PC-9 (cell line): ENCODE measurements around the gene CXCL12. TPM values are rescaled to one million over a fixed set of nuclear protein-coding genes. Genes with fewer than 3 reads are reported as not detected.

Experiments
- BruUV-seq: library from RNA; stranded (reverse); fragments of 400-500 nt; replicated peaks from 2 replicates; lab custom pipeline; 2021; lab: Mats Ljungman, UMichigan
- CTCF ChIA-PET: fragments of 300-600 bp; sonication (Branson Sonifier 250); formaldehyde crosslinking; loops from one replicate; lab custom pipeline; 2022; ENCODE audit warnings: antibody characterized with exemption; lab: Charles Lee
- POLR2A ChIA-PET: fragments of 300-600 bp; sonication (Branson Sonifier 250); formaldehyde crosslinking; loops from one replicate; lab custom pipeline; 2022; ENCODE audit warnings: antibody characterized with exemption; ENCODE audit not compliant: unreplicated experiment; lab: Charles Lee
- DNase-seq, 2 experiments: peaks; one replicate each; pipeline versions ENCODE4 v3.0.0 to v3.0.0-alpha.2; 2015 to 2022; ENCODE audit warnings: mixed read lengths in 1 of 2
- H2AFZ ChIP-seq: fragments of 200-600 bp; sonication (generic); 2 replicates; pipeline ENCODE4 v1.8.1; 2017; ENCODE audit warnings: antibody characterized with exemption
- H3F3A ChIP-seq: fragments of 200-600 bp; sonication (generic); 2 replicates; pipeline ENCODE4 v1.8.1; 2017; ENCODE audit warnings: antibody characterized with exemption, mild to moderate bottlenecking, low read depth; ENCODE audit not compliant: insufficient read depth
- H3K27ac ChIP-seq: fragments of 200-600 bp; sonication (generic); 2 replicates; pipeline ENCODE4 v1.6.1; 2016; ENCODE audit warnings: mixed run types
- H3K27me3 ChIP-seq: fragments of 200-600 bp; sonication (generic); 2 replicates; pipeline ENCODE4 v1.6.1; 2016; ENCODE audit warnings: low read depth, mixed run types; ENCODE audit not compliant: insufficient read depth
- H3K36me3 ChIP-seq: fragments of 200-600 bp; sonication (generic); 2 replicates; pipeline ENCODE4 v1.6.1; 2016; ENCODE audit warnings: low read depth, mixed run types
- H3K4me1 ChIP-seq: fragments of 200-600 bp; sonication (generic); replicated peaks from 2 replicates; pipeline ENCODE4 v1.6.1; 2016; ENCODE audit warnings: mixed run types; ENCODE audit not compliant: insufficient read depth
- H3K4me2 ChIP-seq: fragments of 200-600 bp; sonication (generic); 2 replicates; pipeline ENCODE4 v1.6.1; 2017; ENCODE audit warnings: mixed run types
- H3K4me3 ChIP-seq: fragments of 200-600 bp; sonication (generic); 2 replicates; pipeline ENCODE4 v1.6.1; 2016; ENCODE audit warnings: mixed run types
- H3K79me2 ChIP-seq: fragments of 200-600 bp; sonication (generic); 2 replicates; pipeline ENCODE4 v1.6.1; 2017; ENCODE audit warnings: low read depth, mixed run types
- H3K9me2 ChIP-seq: fragments of 200-600 bp; sonication (generic); 2 replicates; pipeline ENCODE4 v1.8.1; 2017; ENCODE audit warnings: mild to moderate bottlenecking; ENCODE audit not compliant: insufficient read depth
- H3K9me3 ChIP-seq: fragments of 200-600 bp; sonication (generic); 2 replicates; pipeline ENCODE4 v1.8.1; 2016; ENCODE audit warnings: low read depth; ENCODE audit not compliant: insufficient read depth
- H4K20me1 ChIP-seq: fragments of 200-600 bp; sonication (generic); 2 replicates; pipeline ENCODE4 v1.8.1; 2017; ENCODE audit not compliant: insufficient read depth
- CTCF ChIP-seq: fragments of 200-600 bp; sonication (generic); conservative IDR thresholded peaks from 2 replicates; pipeline ENCODE4 v1.6.1; 2017; ENCODE audit warnings: mixed run types, antibody characterized with exemption, mild to moderate bottlenecking, moderate library complexity
- EZH2 ChIP-seq: fragments of 200-600 bp; sonication (generic); IDR thresholded peaks from 2 replicates; pipeline ENCODE4 v1.8.0; 2017; ENCODE audit warnings: antibody characterized with exemption, low read depth
- intact Hi-C: fragments of 100-400 bp; cut with micrococcal nuclease; formaldehyde crosslinking; loops from one replicate; pipeline ENCODE4 v1.10.0; 2022; ENCODE audit not compliant: unreplicated experiment
- total RNA-seq: library from RNA; stranded (reverse); gene quantifications from 2 replicates; pipeline ENCODE4 v1.2.3, GENCODE V29; 2021

CXCL12 gene
- total RNA-seq, 1 experiment from 2014 or later, result not detected

DNA sequence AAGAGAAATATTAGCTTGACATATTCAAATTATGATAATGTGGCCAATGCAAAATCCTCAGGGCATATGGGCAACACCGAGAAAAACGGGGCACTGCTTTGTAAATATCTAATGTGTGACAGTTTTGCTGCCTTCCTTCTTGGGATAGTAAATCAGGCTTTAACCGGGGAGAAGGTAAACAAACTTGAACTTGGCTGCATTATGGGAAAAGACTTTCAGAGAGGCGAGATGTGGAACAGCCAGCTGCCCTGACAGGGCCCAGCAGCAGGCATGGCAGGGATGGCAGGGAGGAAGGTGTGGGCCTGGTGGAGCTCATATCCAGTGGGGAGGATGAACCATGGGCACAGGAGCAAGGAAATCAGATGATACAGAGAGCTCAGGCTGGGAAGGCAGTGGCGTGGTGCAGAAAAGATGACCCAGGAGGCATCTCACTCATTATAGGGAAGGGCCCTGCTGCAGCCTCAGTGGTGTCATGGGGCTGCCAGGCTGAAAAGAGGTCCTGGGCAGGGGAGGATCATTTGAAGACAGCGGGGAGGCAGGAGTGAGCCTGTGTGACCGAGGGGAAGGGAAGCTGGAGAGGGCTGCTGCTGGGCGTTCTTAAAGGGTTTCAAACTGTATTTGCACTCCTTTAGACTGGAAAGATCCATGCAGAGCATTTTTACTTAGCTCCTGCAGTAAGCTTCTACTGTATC lies 26.7 kb downstream of the CXCL12 start:
- Histone ChIP-seq H3K27ac (no peak overlapping the region), H3K9me3 (no peaks in the 10 kb centered on the region), H3K4me2 (no peak overlapping the region), H3K36me3 (no peaks in the 10 kb centered on the region), H2AFZ (no peak overlapping the region), H4K20me1 (no peaks in the 10 kb centered on the region; the same call in 1 of the 2 replicates), H3F3A (no peaks in the 10 kb centered on the region), H3K9me2 (no peaks in the 10 kb centered on the region), H3K27me3 (peaks cover 60% of the 10 kb centered on the region), H3K79me2 (no peaks in the 10 kb centered on the region), H3K4me3 (no peak overlapping the region), H3K4me1 (no peaks in the 10 kb centered on the region)
- BruUV-seq, result no TSS peak
- ChIA-PET POLR2A (no interaction called here), CTCF (no interaction called here)
- no peak for DNase-seq
- TF ChIP-seq EZH2, result no peak
- no peak for TF ChIP-seq CTCF
- intact Hi-C loops, result no loop called here

GRCh38 chr10:44357023-44357540 lies 27.8 kb downstream of the CXCL12 start:
- Histone ChIP-seq H3K4me1 (no peaks in the 10 kb centered on the region), H3K36me3 (no peaks in the 10 kb centered on the region), H3K9me3 (no peaks in the 10 kb centered on the region), H2AFZ (no peak overlapping the region), H3K4me3 (no peak overlapping the region), H3F3A (no peaks in the 10 kb centered on the region), H3K27me3 (peaks cover 72% of the 10 kb centered on the region), H3K27ac (no peak overlapping the region), H3K79me2 (no peaks in the 10 kb centered on the region), H3K4me2 (no peak overlapping the region), H3K9me2 (no peaks in the 10 kb centered on the region), H4K20me1 (no peaks in the 10 kb centered on the region; the same call in 1 of the 2 replicates)
- no peak for TF ChIP-seq EZH2
- no peak for TF ChIP-seq CTCF
- ChIA-PET CTCF (no interaction called here), POLR2A (no interaction called here)
- DNase-seq, result no peak
- no TSS peak for BruUV-seq
- intact Hi-C loops, result no loop called here

GRCh38 chr10:44356139-44357022 lies 28.5 kb downstream of the CXCL12 start:
- Histone ChIP-seq H3K27me3 (peaks cover 78% of the 10 kb centered on the region), H3K4me2 (no peak overlapping the region), H3K27ac (no peak overlapping the region), H3K4me1 (no peaks in the 10 kb centered on the region), H3K4me3 (no peak overlapping the region), H4K20me1 (no peaks in the 10 kb centered on the region; the same call in 1 of the 2 replicates), H2AFZ (no peak overlapping the region), H3K79me2 (no peaks in the 10 kb centered on the region), H3K9me3 (no peaks in the 10 kb centered on the region), H3F3A (no peaks in the 10 kb centered on the region), H3K9me2 (no peaks in the 10 kb centered on the region), H3K36me3 (no peaks in the 10 kb centered on the region)
- ChIA-PET POLR2A (no interaction called here), CTCF (interaction anchor here (0.6 kb wide), 1 partner anchor 1337 kb away, joined by 7 read pairs; no protein-coding TSS in a partner anchor)
- no TSS peak for BruUV-seq
- no peak for DNase-seq
- TF ChIP-seq CTCF, result no peak
- no peak for TF ChIP-seq EZH2
- intact Hi-C loops, result no loop called here
